Measurements from ENCODE around the gene EXD3. TPM values are rescaled to one million over a fixed set of nuclear protein-coding genes. Genes with fewer than 3 reads are reported as not detected.

Gene EXD3
- polyA plus RNA-seq, 1 experiment = 4.0 TPM

DNA sequence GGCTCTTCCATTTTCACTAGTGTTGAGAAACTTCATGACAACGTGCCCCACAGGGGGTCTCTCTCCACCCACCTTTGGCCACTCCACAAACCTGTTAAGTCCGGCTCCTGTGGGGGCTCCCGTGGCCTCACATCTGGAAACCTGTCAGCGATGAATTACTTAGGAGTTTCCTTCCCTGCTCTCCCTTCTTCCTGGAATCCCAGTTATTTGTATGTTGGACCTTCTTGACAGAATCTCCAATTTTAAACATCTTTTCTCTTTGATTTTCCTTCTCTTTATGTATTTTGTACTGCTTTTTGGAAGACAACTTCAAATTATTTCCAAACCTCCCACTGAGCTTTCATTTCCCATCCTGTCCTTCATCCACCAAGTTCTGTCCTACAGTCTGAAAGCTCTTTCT lies 65.8 kb downstream of the EXD3 start:
- Histone ChIP-seq H3K9me3 (ENCODE audit: control insufficient read depth, insufficient read depth, low read length) (peaks cover 63% of the 10 kb centered on the region), H3K27ac (ENCODE audit: low read depth, low read length) (no peak overlapping the region), H3K4me3 (ENCODE audit: low read depth, low read length) (no peak overlapping the region), H3K27me3 (ENCODE audit: control insufficient read depth, insufficient read depth, low read length) (no peaks in the 10 kb centered on the region)
- TF ChIP-seq, protein P1, sequence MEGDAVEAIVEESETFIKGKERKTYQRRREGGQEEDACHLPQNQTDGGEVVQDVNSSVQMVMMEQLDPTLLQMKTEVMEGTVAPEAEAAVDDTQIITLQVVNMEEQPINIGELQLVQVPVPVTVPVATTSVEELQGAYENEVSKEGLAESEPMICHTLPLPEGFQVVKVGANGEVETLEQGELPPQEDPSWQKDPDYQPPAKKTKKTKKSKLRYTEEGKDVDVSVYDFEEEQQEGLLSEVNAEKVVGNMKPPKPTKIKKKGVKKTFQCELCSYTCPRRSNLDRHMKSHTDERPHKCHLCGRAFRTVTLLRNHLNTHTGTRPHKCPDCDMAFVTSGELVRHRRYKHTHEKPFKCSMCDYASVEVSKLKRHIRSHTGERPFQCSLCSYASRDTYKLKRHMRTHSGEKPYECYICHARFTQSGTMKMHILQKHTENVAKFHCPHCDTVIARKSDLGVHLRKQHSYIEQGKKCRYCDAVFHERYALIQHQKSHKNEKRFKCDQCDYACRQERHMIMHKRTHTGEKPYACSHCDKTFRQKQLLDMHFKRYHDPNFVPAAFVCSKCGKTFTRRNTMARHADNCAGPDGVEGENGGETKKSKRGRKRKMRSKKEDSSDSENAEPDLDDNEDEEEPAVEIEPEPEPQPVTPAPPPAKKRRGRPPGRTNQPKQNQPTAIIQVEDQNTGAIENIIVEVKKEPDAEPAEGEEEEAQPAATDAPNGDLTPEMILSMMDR (IDR thresholded peaks at IDR 0.05; ENCODE audit: low read depth, low read length) = no peak
- ChIA-PET POLR2A (no interaction called here), CTCF (interaction anchor here (0.6 kb wide), 1 partner anchor 14 kb away, joined by 3 read pairs; no protein-coding TSS in a partner anchor)
- no peak for DNase-seq (ENCODE audit: low read depth, low spot score)

DNA sequence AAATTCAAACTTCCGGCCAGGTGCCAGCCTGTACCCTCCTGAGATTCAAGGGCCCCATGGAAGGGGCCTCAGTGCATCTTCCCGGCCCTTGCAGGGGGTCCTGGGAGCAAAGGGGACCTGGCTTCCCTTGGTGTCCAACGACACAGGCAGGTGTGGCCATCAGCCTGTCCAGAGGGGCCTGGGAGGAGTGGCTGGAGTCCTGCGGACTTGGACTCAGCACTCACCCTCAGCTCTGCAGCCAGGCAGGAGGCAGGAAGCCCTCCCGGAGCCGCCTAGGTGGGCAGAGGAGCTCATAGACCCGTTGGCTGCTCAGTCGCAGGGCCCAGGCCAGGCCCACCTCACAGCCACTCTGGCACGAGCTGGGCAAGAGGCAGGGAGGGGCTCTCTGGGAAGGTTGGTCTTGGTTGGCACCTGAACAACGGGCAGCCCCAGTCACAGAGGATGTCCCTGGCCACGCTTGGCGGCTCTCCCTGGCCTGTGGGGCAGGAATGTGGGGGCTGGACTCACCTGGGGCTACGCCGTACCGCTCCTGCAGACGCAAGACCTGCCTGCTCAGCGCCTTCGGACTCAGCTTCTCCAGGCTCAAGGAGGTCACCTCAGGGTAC lies 67.1 kb downstream of the EXD3 start:
- DNase-seq (ENCODE audit: low read depth, low spot score) = no peak
- POLR2A ChIA-PET = no interaction called here
- Histone ChIP-seq H3K27me3 (ENCODE audit: control insufficient read depth, insufficient read depth, low read length) (no peaks in the 10 kb centered on the region), H3K27ac (ENCODE audit: low read depth, low read length) (no peak overlapping the region), H3K9me3 (ENCODE audit: control insufficient read depth, insufficient read depth, low read length) (peaks cover 76% of the 10 kb centered on the region), H3K4me3 (ENCODE audit: low read depth, low read length) (no peak overlapping the region)
- TF ChIP-seq, protein P1 (IDR thresholded peaks at IDR 0.05; ENCODE audit: low read depth, low read length) = no peak
- CTCF ChIA-PET = no interaction called here

DNA sequence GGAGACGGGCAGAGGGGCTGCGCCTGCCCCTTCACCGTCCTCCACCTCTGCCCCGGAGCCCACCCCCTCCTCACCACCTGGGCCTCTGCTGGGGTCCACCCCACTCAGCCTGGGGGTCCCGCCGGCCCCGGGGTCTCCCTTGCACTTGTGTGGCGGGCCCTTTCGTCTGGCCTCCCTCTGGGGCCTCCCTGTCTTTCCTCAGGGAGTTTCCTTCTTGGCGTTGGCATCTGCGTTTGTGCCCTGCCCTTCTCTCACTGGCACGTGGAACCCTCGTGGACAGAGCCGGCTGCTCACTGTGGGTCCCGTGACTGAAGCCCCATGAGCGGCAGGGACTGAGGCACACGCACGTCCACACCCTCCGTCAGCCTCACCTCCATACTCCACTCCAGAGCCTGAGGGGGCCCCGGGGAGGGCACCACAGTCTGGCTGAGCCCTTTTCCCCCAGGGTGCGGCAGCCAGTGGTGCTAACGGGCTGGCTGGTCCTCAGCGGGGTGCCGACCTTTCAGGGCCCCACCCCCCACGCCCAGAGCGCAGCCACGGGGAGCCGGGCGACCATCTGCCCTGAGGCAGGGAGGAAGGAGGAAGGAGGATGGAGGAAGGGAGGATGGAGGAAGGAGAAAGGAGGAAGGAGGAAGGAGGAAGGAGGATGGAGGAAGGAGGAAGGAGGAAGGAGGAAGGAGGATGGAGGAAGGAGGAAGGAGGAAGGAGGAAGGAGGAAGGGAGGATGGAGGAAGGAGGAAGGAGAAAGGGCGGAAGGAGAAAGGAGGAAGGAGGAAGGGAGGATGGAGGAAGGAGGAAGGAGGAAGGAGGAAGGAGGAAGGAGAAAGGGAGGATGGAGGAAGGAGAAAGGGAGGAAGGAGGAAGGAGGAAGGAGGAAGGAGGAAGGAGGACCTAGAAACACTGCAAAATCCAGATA lies 67.9 kb downstream of the EXD3 start:
- Histone ChIP-seq H3K9me3 (ENCODE audit: control insufficient read depth, insufficient read depth, low read length) (peaks cover 79% of the 10 kb centered on the region), H3K27ac (ENCODE audit: low read depth, low read length) (no peak overlapping the region), H3K27me3 (ENCODE audit: control insufficient read depth, insufficient read depth, low read length) (no peaks in the 10 kb centered on the region), H3K4me3 (ENCODE audit: low read depth, low read length) (no peak overlapping the region)
- ChIA-PET CTCF (no interaction called here), POLR2A (no interaction called here)
- DNase-seq (ENCODE audit: low read depth, low spot score) = no peak
- TF ChIP-seq, protein P1 (IDR thresholded peaks at IDR 0.05; ENCODE audit: low read depth, low read length) = no peak

DNA sequence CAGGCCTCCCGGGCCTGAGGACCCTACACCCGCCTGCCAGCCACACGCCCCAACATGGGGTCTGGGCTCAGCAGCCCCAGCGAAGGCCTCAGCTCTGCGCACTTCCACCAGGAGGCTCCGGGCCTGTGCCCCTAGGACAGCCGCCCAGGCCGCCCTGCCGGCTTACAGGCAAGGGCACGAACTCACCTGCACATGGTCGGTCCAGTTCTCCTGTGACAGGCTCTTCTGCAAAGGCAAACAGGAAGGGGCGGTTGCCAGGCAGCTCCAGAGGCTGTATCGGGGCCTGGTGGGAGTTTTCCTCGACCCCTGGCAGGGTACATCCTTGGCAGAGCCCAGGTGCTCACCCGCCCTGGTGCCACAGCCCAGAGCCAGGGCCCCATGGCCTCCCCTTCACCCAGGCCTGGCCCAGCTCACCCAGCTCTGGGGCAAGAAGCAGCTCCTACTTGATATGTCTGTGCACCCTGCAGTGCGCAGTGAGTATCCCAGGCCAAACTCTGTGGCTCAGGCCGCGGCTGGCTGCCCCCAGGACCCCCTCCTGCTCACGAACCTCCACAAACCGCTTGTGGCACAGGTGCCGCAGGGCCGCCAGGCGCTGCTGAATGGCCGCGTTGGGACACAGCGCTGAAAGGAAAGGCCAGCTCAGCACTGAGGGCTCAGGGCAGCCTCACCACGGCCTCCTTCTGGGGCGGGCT lies 68.7 kb downstream of the EXD3 start:
- no peak for DNase-seq (ENCODE audit: low read depth, low spot score)
- TF ChIP-seq, protein P1 (IDR thresholded peaks at IDR 0.05; ENCODE audit: low read depth, low read length) = no peak
- H3K9me3 ChIP-seq (ENCODE audit: control insufficient read depth, insufficient read depth, low read length) = peaks cover 85% of the 10 kb centered on the region
- no peak overlapping the region for H3K4me3 ChIP-seq (ENCODE audit: low read depth, low read length)
- CTCF ChIA-PET = no interaction called here
- POLR2A ChIA-PET = no interaction called here
- H3K27me3 ChIP-seq (ENCODE audit: control insufficient read depth, insufficient read depth, low read length) = no peaks in the 10 kb centered on the region
- H3K27ac ChIP-seq (ENCODE audit: low read depth, low read length) = no peak overlapping the region
